DOHH2 (cell line): ENCODE data around the gene PFKL.

Source experiments
- CTCF ChIP-seq: fragments of 200-600 bp; sonication (generic); IDR thresholded peaks from one replicate; pipeline ENCODE4 v1.5.1; 2014; ENCODE audit warnings: antibody characterized with exemption, mild to moderate bottlenecking, low read depth, low read length; ENCODE audit not compliant: poor library complexity, severe bottlenecking
- EZH2phosphoT487 ChIP-seq: fragments of 200-600 bp; sonication (generic); IDR thresholded peaks from 2 replicates; pipeline ENCODE4 v1.6.1; 2017; ENCODE audit warnings: borderline replicate concordance, mild to moderate bottlenecking, antibody characterized with exemption, low read length, moderate library complexity, mixed read lengths

- TF ChIP-seq CTCF = no peak
- no peak for TF ChIP-seq EZH2phosphoT487
Measured at GRCh38 chr21:44338971-44339910, 39.4 kb downstream of the PFKL start, which contains the start of gene CFAP410.
